HG03460 (cell line): Measurements from ENCODE around the gene EIF4G3.
"Not testable (repeated sequence)": the region's sequence is repeated elsewhere in the genome, so short reads cannot be mapped to it uniquely, and the experiment has no call there.

Experiments used
- ATAC-seq: cut with Tn5 transposase; IDR thresholded peaks from one replicate; pipeline ENCODE4 v1.9.1; 2021; ENCODE audit not compliant: unreplicated experiment

The EIF4G3 gene

GRCh38 chr1:21106238-21106637, 70.5 kb downstream of the EIF4G3 start:
- no peak for ATAC-seq

- ATAC-seq, result no peak
Observed at GRCh38 chr1:21105807-21106206, 70.9 kb downstream of the EIF4G3 start.

GRCh38 chr1:21104683-21105082, 72.0 kb downstream of the EIF4G3 start:
- ATAC-seq, result no peak

DNA sequence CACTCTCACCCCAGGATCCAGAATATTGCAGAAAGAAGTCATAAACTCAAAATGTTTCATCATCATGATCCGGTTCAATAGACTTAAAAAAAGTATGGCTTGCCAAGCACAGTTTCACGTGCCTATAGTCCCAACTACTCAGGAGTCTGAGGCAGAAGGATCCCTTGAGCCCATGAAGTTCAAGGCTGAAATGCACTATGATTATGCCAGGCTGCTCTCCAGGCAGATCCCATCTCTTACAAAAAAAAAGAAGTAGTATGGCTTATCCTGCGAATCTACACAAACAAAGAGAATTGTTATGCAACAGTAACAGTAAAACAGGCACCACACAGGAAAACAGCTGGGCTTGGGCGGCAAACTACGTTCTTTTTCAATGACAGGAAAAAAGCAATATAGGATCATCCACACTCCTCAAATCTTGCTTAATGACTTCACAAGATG, 76.2 kb downstream of the EIF4G3 start:
- ATAC-seq, result no peak

- ATAC-seq, result no peak
Observed at GRCh38 chr1:21099869-21100131, 76.9 kb downstream of the EIF4G3 start.

DNA sequence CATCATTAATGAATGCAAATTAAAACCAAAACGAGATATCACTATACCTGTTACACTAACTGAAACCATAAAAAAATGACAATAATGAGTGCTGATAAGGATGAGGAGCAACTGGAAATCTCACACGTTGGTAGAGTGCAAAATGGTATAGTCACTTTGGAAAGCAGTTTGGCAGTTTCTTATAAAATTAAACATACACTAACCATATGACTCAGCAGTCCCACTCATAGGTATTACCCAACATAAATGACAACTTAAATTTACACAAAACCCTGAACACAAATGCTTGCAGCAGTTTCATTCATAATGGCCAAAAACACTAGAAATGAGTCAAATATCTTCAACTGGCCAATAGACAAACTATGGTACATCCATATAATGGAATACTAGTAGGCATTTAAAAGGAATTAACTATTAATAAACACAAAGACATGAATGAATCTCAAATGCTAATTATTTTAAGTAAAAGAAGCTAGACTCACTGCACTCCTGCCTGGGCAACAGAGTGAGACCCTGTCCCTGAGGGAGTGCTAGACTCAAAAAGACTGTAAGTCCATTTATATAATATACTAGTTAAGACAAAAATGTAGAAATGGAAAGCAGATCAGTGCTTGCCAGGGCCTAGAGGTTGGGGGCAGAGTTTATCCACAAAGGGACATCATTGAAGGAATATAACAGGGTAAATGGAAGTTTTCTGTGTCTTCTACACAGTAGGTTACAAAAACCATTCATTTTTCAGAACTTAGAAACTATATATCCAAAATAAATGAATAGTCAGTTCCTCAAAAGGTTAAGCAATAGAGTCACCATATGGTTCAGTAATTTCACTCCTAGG, 77.4 kb downstream of the EIF4G3 start:
- ATAC-seq, result no peak

- ATAC-seq, result no peak
Observed at GRCh38 chr1:21098186-21098915, 78.3 kb downstream of the EIF4G3 start.

DNA sequence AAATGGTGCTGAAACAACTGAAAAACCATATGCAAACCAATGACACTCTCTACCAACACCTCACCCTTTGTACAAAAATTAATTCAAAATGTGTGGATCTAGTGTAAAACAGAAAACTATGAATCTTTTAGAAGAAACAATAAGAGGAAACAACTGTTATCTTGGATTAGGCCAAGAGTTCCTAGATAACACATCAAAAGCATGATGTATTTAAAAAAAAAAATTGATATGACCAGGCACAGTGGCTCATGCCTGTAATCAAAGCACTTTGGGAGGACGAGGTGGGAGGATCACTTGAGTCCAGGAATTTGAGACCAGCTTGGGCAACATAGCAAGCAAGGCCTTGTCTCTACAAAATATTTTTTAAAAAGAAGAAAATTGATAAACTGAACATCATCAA, 79.0 kb downstream of the EIF4G3 start:
- ATAC-seq, result no peak

- no peak for ATAC-seq
Observed at GRCh38 chr1:21095976-21096375, 80.7 kb downstream of the EIF4G3 start.

GRCh38 chr1:21094282-21094681, 82.4 kb downstream of the EIF4G3 start:
- not testable (repeated sequence) for ATAC-seq

- not testable (repeated sequence) for ATAC-seq
Observed at GRCh38 chr1:21093271-21093958, 83.3 kb downstream of the EIF4G3 start.

DNA sequence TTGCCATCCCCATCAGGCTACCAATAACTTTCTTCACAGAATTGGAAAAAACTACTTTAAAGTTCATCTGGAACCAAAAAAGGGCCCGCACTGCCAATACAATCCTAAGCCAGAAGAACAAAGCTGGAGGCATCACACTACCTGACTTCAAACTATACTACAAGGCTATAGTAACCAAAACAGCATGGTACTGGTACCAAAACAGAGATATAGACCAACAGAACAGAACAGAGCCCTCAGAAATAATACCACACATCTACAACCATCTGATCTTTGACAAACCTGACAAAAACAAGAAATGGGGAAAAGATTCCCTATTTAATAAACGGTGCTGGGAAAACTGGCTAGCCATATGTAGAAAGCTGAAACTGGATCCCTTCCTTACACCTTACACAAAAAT, 84.2 kb downstream of the EIF4G3 start:
- not testable (repeated sequence) for ATAC-seq

- not testable (repeated sequence) for ATAC-seq
Observed at GRCh38 chr1:21091053-21091690, 85.5 kb downstream of the EIF4G3 start.

DNA sequence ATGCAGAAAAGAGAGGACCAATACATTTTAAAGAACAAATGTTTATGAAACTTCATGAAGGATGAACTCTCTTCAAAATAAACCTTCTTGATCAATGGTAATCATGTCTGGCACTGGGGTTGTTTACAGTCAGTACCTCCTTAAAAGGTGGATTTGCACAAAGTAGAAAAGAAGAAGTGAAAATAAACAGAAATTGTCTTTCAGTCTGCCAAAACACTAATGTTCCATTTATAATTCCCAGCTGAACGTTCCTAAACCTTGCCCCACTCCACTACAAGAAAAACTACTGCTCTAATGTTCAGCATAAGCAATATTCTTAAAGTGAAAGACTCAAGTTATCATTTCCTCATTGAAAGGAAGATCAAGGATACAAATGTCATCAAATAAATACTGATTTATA, 86.2 kb downstream of the EIF4G3 start:
- ATAC-seq, result no peak

DNA sequence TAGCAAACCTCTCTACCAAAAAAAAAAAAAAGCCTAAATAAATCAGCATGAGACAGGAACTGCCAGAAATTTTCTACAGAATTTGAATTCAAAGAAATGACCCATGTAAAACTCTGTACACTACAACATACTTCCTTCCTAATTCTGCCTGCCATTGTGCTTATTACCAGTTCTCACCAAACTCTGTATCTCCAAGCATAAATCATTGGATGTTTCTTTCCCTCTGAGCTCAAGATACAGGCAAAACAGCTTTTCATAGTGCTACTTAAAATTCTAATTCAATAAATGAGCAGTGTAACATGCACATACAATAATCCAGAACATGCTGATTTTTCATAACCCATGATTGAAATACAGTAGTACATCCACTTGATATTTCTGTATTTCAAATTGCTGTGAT, 87.0 kb downstream of the EIF4G3 start:
- ATAC-seq, result no peak

DNA sequence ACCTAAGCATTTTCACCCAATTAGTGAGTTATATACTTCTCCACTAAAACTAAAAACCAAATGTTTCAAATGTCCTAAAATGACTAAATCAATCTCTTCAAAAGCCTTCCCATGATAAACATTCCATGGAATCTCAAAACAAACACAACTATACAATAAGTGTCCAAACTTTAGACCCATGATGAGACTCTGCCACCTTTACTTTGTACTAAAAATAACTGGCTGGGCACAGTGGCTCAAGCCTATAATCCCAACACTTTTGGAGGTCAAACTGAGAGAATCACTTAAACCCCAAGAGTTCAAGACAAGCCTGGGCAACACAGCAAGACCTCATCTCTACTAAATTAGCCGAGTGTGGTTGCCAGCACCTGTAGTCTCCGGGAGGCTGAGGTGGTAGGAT, 87.4 kb downstream of the EIF4G3 start:
- ATAC-seq, result no peak

GRCh38 chr1:21084111-21084810, 92.4 kb downstream of the EIF4G3 start:
- no peak for ATAC-seq

GRCh38 chr1:21082073-21082472, 94.6 kb downstream of the EIF4G3 start:
- ATAC-seq, result no peak

DNA sequence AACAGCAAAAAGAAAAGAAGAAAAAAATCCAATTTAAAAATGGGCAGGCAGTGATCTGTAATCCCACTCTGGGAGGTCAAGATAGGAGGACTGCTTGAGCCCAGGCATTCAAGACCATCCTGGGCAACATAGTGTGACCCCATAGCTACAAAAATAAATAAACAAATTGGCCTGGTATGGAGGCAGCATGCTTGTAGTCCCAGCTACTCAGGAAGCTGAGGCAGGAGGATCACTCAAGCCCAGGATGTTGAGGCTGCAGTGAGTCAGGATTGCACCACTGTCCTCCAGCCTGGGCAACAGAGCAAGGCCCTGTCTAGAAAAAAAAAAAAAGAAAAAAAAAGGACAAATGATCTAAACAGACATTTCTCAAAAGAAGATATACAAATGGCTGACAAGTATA, 99.6 kb downstream of the EIF4G3 start:
- no peak for ATAC-seq

DNA sequence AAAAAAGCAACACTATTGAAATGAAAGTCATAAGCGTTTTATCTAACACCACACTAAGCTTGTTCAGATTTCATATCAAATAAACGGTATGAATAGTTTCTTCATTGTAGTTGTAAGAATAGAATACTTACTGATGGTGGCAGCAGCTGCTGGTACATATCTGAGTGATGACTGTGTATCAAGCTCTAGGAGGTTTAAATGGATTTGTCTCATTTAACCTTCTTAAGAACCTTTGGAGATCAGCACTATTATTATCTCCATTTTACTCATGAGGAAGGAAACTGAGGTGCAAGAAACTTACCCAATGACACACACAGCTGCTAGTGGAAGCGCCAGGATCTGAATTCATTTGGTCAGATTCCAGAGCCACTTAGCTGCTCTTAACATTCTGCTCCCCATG, 104.0 kb downstream of the EIF4G3 start:
- ATAC-seq, result no peak

- ATAC-seq, result no peak
Observed at GRCh38 chr1:21069549-21069948, 107.1 kb downstream of the EIF4G3 start.
